GM21360 (cell line): ENCODE data around the gene SEMA3D.

ENCODE experiments used
- ATAC-seq: cut with Tn5 transposase; IDR thresholded peaks from one replicate; pipeline ENCODE4 v1.9.1; 2021; ENCODE audit warnings: mild to moderate bottlenecking, moderate library complexity; ENCODE audit not compliant: unreplicated experiment

The SEMA3D gene

DNA sequence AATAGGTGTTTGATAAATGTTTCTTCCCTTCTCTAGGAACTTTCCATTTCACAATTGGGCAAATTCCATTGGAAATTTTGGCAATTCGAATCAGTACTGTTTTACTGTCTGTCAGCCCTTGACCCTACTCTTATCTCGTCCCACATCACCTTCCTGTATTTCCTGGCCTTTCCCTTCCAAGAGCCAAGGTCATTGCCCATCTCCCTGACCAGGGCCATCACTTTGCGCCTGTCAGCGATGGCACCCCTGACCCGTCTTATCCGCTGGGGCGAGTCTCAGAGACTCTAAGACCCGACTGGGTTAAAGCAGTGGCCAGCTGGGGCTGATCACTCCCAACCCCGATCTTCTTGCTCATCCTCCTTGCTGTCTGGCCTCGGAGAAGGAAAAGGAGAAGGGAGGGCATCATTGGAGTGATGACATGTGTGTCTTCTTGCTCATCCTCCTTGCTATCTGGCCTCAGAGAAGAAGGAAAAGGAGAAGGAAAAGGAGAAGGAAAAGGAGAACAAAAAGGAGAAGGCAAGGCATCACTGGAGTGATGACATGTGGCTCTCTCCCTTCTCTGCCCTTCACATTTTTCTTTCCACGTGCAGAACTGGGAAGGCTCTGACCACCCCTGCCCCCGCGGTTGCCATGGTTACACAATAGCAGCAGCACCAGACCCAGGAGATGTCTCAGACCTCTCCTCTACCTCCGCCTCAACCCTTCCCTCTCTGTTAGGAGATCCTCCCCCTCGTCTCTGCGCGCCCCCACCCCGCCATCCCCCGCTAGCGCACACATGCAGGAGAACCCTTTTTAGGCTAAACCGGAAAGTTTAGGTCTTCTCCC is 2.0 kb downstream of the SEMA3D start:
- ATAC-seq: no peak

DNA sequence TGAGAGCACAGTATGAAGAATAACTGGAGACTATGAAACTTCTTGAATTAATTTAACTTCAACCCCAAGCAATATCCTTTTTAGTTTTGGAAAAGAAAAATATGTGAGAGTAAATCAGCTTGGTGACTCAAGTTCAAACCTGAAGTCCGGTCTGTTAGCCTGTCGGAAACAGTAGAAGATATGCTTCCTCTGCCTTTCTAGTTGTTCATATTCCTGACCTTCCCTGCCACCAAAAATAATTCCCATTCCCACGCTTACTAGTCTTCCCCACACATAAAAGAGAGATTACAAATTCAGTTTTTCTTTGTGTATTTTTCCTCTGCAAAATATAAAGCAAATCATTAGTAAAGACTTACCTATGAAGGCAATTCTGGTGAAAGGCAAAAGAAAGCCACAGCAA is 3.6 kb downstream of the SEMA3D start:
- ATAC-seq: no peak

GRCh38 chr7:85178531-85179298 is 8.1 kb downstream of the SEMA3D start:
- ATAC-seq: no peak

GRCh38 chr7:85177316-85177715 is 9.5 kb downstream of the SEMA3D start:
- ATAC-seq: no peak

GRCh38 chr7:85176197-85176596 is 10.7 kb downstream of the SEMA3D start:
- no peak for ATAC-seq

- no peak for ATAC-seq
These were observed 11.6 kb downstream of the SEMA3D start for GRCh38 chr7:85175217-85175616.

GRCh38 chr7:85172530-85172941 is 14.3 kb downstream of the SEMA3D start:
- no peak for ATAC-seq

GRCh38 chr7:85167636-85168035 is 19.2 kb downstream of the SEMA3D start:
- no peak for ATAC-seq

- ATAC-seq: no peak
These were observed 21.6 kb downstream of the SEMA3D start for GRCh38 chr7:85165263-85165662.

DNA sequence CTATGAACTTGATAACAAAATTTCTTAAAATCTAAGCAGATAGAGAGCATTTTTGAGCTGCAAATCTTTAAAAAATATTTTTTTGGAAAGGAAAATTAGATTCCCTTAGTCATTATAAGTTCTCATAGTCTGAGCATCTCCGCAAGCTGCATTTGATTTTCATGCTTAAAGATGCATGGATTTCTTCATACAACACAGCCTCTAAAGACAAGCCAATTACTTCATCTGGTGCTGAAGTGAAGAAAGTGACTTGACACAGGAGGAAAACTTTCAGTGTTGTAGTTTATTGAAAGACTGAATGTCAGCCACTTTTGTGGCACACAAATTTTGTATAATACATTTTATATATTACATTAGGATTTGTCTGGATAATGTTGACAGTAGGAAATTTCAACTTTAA is 22.5 kb downstream of the SEMA3D start:
- no peak for ATAC-seq

DNA sequence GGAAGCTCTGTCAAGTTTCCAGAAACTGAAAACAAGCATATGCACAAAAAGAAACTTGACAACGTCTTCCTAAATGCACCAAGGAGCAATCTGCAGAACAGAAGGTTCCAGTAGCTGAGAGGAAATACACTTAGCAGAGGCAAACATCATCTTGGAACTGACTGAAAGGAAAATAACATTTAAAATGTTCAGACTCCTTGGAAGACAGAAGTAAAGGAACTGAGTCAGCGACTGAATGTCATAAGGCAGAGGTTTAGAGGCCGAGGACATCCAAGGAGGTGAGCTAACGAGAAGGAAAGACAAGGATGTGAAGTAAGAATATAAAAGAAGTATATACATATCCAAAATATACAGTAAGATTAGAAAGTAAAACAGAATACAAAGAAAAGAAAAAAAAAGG is 24.1 kb downstream of the SEMA3D start:
- ATAC-seq: no peak

GRCh38 chr7:85160223-85160622 is 26.6 kb downstream of the SEMA3D start:
- ATAC-seq: peak; percentile 68

DNA sequence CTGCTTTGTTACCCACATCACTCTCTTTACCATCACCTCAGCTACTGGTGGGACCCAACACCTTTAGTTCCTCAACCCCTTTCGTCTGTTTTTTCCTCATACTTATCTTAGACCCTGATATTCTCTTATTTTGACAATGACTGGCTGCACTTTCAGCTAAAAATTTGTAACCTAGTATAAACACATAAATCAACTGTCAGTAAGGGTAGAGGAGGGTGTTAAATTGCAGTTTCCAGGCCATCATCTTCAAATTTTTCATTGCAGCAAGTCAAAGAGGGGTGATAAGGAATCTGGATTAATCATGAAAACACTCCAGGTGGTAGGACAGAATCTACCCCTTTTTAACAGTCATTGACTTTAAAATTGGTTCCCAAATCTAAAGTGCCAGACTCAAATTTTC is 27.9 kb downstream of the SEMA3D start:
- no peak for ATAC-seq

DNA sequence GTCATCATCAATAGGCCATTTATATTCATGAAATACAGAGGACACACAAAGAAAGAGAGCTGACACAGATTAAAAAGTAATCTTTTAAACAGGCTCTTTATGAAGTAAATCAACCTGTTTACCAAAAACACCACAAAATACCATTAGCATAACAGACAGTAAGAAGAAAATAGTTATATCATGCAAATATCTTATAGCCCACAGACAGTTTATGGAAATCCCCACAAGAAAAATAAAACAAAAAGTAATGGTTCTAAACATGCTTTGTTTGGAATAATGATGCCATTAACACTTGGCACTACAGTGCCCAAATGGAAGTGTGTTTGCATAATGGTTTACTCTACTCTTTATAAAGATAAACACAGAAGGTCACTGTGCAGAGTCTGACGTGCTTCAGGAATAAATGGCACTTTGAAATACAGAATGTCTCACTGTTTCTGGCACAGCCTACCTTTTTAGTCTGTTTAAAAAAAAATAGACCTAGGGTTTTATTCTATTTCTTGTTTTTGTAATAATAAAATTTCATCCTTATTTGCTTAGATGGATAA is 30.1 kb downstream of the SEMA3D start:
- ATAC-seq: no peak

GRCh38 chr7:85154282-85154937 is 32.4 kb downstream of the SEMA3D start:
- ATAC-seq: no peak

DNA sequence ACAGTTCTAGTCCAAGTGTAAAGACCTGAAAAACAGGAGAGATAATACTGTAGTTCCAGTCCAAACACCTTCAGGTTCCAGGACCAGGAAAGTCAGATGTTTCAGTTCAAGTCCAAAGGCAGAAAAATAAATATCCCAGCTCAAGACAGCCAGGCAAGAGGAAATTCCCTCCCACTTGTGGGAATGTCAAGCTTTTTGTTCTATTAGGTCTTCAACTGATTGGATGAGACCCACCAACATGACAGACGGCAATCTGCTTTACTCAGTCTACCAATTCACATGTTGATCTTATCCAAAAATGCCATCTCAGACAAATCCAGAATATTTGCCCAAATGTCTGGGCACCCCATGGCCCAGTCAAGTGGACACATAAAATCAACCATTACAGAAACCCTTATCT is 33.1 kb downstream of the SEMA3D start:
- ATAC-seq: no peak

- ATAC-seq: no peak
These were observed 36.2 kb downstream of the SEMA3D start for GRCh38 chr7:85150624-85151023.

DNA sequence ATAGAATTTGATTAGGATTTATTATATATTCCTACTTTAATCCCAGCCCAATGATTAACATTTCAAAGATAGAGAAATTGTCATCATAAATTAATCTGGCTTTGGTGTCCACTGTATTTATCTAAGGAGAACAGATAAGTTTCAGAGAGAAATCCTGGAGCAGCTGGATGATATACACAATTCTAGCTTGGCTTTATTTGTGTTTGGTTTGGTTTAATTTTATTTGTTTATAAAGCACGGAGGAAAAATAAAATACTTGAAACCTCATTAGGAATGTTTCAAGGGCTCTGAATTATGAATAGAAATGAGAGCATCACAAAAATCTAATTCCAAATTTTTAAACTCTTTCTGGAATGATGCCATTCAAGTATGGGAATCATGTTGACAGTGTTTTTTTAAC is 42.1 kb downstream of the SEMA3D start:
- no peak for ATAC-seq

GRCh38 chr7:85135977-85136376 is 50.9 kb downstream of the SEMA3D start:
- ATAC-seq: no peak

DNA sequence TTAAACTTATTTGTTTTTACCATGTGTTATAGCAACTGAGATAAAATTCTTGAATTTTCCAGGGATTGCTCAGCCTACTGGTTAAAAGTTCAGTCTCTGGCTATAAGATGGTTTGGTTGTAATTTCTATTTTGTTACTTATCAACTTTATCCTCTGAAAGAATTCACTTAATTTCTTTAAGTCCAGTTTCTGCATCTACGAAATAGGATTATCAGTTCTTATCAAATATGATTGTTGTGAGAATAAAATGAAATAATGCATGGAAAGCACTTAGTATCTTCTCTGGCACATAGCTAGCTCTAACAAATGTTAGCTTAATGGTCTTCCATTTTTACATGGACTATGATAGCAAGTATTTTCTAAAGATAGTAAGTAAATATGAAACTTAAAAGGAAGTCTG is 53.3 kb downstream of the SEMA3D start:
- no peak for ATAC-seq

GRCh38 chr7:85133006-85133405 is 53.9 kb downstream of the SEMA3D start:
- no peak for ATAC-seq
